ENCODE data around the gene WARS2.

Gene WARS2

GRCh38 chr1:119053917-119054316 lies 86.5 kb downstream of the WARS2 start:
- H3K4me3 ChIP-seq (ENCODE audit: low read length): no peak overlapping the region
- no peak overlapping the region for H3K9ac ChIP-seq (ENCODE audit: low read depth, low read length)
- H3K27me3 ChIP-seq (ENCODE audit: control insufficient read depth, insufficient read depth, low read length): no peaks in the 10 kb centered on the region
- no peak overlapping the region for H3K4me2 ChIP-seq (ENCODE audit: low read length)
- H3K9me3 ChIP-seq (replicated peaks; ENCODE audit: low read length): no peaks in the 10 kb centered on the region
- no peaks in the 10 kb centered on the region for H3K4me1 ChIP-seq (ENCODE audit: control insufficient read depth, insufficient read depth, low read length)
- no peaks in the 10 kb centered on the region for H3K36me3 ChIP-seq (ENCODE audit: insufficient read depth, low read length)

- Histone ChIP-seq H3K4me1 (ENCODE audit: control insufficient read depth, insufficient read depth, low read length) (peaks cover under 1% of the 10 kb centered on the region), H3K9me3 (replicated peaks; ENCODE audit: low read length) (no peaks in the 10 kb centered on the region), H3K36me3 (ENCODE audit: insufficient read depth, low read length) (no peaks in the 10 kb centered on the region), H3K4me2 (ENCODE audit: low read length) (no peak overlapping the region), H3K9ac (ENCODE audit: low read depth, low read length) (no peak overlapping the region), H3K4me3 (ENCODE audit: low read length) (no peak overlapping the region), H3K27me3 (ENCODE audit: control insufficient read depth, insufficient read depth, low read length) (no peaks in the 10 kb centered on the region)
Measured at GRCh38 chr1:119052267-119052666, 88.2 kb downstream of the WARS2 start.

GRCh38 chr1:119048624-119049404 lies 91.6 kb downstream of the WARS2 start:
- no peaks in the 10 kb centered on the region for H3K36me3 ChIP-seq (ENCODE audit: insufficient read depth, low read length)
- H3K9me3 ChIP-seq (replicated peaks; ENCODE audit: low read length): no peaks in the 10 kb centered on the region
- peaks cover 9% of the 10 kb centered on the region for H3K4me1 ChIP-seq (ENCODE audit: control insufficient read depth, insufficient read depth, low read length)
- H3K4me2 ChIP-seq (ENCODE audit: low read length): no peak overlapping the region
- no peak overlapping the region for H3K9ac ChIP-seq (ENCODE audit: low read depth, low read length)
- H3K27me3 ChIP-seq (ENCODE audit: control insufficient read depth, insufficient read depth, low read length): no peaks in the 10 kb centered on the region
- H3K4me3 ChIP-seq (ENCODE audit: low read length): no peak overlapping the region

- H3K4me1 ChIP-seq (ENCODE audit: control insufficient read depth, insufficient read depth, low read length): peaks cover 9% of the 10 kb centered on the region
- no peaks in the 10 kb centered on the region for H3K9me3 ChIP-seq (replicated peaks; ENCODE audit: low read length)
- H3K4me2 ChIP-seq (ENCODE audit: low read length): peak overlapping the region; percentile 62
- no peaks in the 10 kb centered on the region for H3K27me3 ChIP-seq (ENCODE audit: control insufficient read depth, insufficient read depth, low read length)
- H3K4me3 ChIP-seq (ENCODE audit: low read length): no peak overlapping the region
- peak overlapping the region; percentile 37 for H3K9ac ChIP-seq (ENCODE audit: low read depth, low read length)
- no peaks in the 10 kb centered on the region for H3K36me3 ChIP-seq (ENCODE audit: insufficient read depth, low read length)
Measured at GRCh38 chr1:119046785-119047438, 93.5 kb downstream of the WARS2 start.

GRCh38 chr1:119046429-119046784 lies 94.0 kb downstream of the WARS2 start:
- Histone ChIP-seq H3K9ac (ENCODE audit: low read depth, low read length) (peak overlapping the region; percentile 37), H3K9me3 (replicated peaks; ENCODE audit: low read length) (no peaks in the 10 kb centered on the region), H3K36me3 (ENCODE audit: insufficient read depth, low read length) (no peaks in the 10 kb centered on the region), H3K4me1 (ENCODE audit: control insufficient read depth, insufficient read depth, low read length) (peaks cover 9% of the 10 kb centered on the region), H3K27me3 (ENCODE audit: control insufficient read depth, insufficient read depth, low read length) (no peaks in the 10 kb centered on the region), H3K4me2 (ENCODE audit: low read length) (peak overlapping the region; percentile 62), H3K4me3 (ENCODE audit: low read length) (no peak overlapping the region)

GRCh38 chr1:119045096-119045746 lies 95.2 kb downstream of the WARS2 start:
- H3K9me3 ChIP-seq (replicated peaks; ENCODE audit: low read length): no peaks in the 10 kb centered on the region
- H3K4me3 ChIP-seq (ENCODE audit: low read length): no peak overlapping the region
- H3K9ac ChIP-seq (ENCODE audit: low read depth, low read length): no peak overlapping the region
- no peak overlapping the region for H3K4me2 ChIP-seq (ENCODE audit: low read length)
- H3K36me3 ChIP-seq (ENCODE audit: insufficient read depth, low read length): no peaks in the 10 kb centered on the region
- H3K4me1 ChIP-seq (ENCODE audit: control insufficient read depth, insufficient read depth, low read length): peaks cover 14% of the 10 kb centered on the region
- no peaks in the 10 kb centered on the region for H3K27me3 ChIP-seq (ENCODE audit: control insufficient read depth, insufficient read depth, low read length)

- Histone ChIP-seq H3K36me3 (ENCODE audit: insufficient read depth, low read length) (no peaks in the 10 kb centered on the region), H3K9me3 (replicated peaks; ENCODE audit: low read length) (no peaks in the 10 kb centered on the region), H3K9ac (ENCODE audit: low read depth, low read length) (no peak overlapping the region), H3K27me3 (ENCODE audit: control insufficient read depth, insufficient read depth, low read length) (no peaks in the 10 kb centered on the region), H3K4me3 (ENCODE audit: low read length) (no peak overlapping the region), H3K4me2 (ENCODE audit: low read length) (no peak overlapping the region), H3K4me1 (ENCODE audit: control insufficient read depth, insufficient read depth, low read length) (peaks cover 5% of the 10 kb centered on the region)
Measured at GRCh38 chr1:119040906-119041305, 99.5 kb downstream of the WARS2 start.

GRCh38 chr1:119040489-119040888 lies 100.0 kb downstream of the WARS2 start:
- Histone ChIP-seq H3K9ac (ENCODE audit: low read depth, low read length) (no peak overlapping the region), H3K36me3 (ENCODE audit: insufficient read depth, low read length) (no peaks in the 10 kb centered on the region), H3K4me2 (ENCODE audit: low read length) (no peak overlapping the region), H3K9me3 (replicated peaks; ENCODE audit: low read length) (no peaks in the 10 kb centered on the region), H3K4me1 (ENCODE audit: control insufficient read depth, insufficient read depth, low read length) (peaks cover 5% of the 10 kb centered on the region), H3K27me3 (ENCODE audit: control insufficient read depth, insufficient read depth, low read length) (no peaks in the 10 kb centered on the region), H3K4me3 (ENCODE audit: low read length) (no peak overlapping the region)

GRCh38 chr1:119038363-119038762 lies 102.1 kb downstream of the WARS2 start:
- H3K4me1 ChIP-seq (ENCODE audit: control insufficient read depth, insufficient read depth, low read length): peaks cover 5% of the 10 kb centered on the region
- no peaks in the 10 kb centered on the region for H3K27me3 ChIP-seq (ENCODE audit: control insufficient read depth, insufficient read depth, low read length)
- no peak overlapping the region for H3K4me3 ChIP-seq (ENCODE audit: low read length)
- no peak overlapping the region for H3K4me2 ChIP-seq (ENCODE audit: low read length)
- no peak overlapping the region for H3K9ac ChIP-seq (ENCODE audit: low read depth, low read length)
- no peaks in the 10 kb centered on the region for H3K9me3 ChIP-seq (replicated peaks; ENCODE audit: low read length)
- H3K36me3 ChIP-seq (ENCODE audit: insufficient read depth, low read length): no peaks in the 10 kb centered on the region

GRCh38 chr1:119034359-119034758 lies 106.1 kb downstream of the WARS2 start:
- Histone ChIP-seq H3K9me3 (replicated peaks; ENCODE audit: low read length) (no peaks in the 10 kb centered on the region), H3K9ac (ENCODE audit: low read depth, low read length) (no peak overlapping the region), H3K4me1 (ENCODE audit: control insufficient read depth, insufficient read depth, low read length) (no peaks in the 10 kb centered on the region), H3K4me3 (ENCODE audit: low read length) (no peak overlapping the region), H3K27me3 (ENCODE audit: control insufficient read depth, insufficient read depth, low read length) (no peaks in the 10 kb centered on the region), H3K4me2 (ENCODE audit: low read length) (no peak overlapping the region), H3K36me3 (ENCODE audit: insufficient read depth, low read length) (no peaks in the 10 kb centered on the region)

- no peaks in the 10 kb centered on the region for H3K36me3 ChIP-seq (ENCODE audit: insufficient read depth, low read length)
- H3K4me1 ChIP-seq (ENCODE audit: control insufficient read depth, insufficient read depth, low read length): peaks cover 2% of the 10 kb centered on the region
- H3K4me3 ChIP-seq (ENCODE audit: low read length): no peak overlapping the region
- H3K27me3 ChIP-seq (ENCODE audit: control insufficient read depth, insufficient read depth, low read length): no peaks in the 10 kb centered on the region
- no peaks in the 10 kb centered on the region for H3K9me3 ChIP-seq (replicated peaks; ENCODE audit: low read length)
- no peak overlapping the region for H3K9ac ChIP-seq (ENCODE audit: low read depth, low read length)
- H3K4me2 ChIP-seq (ENCODE audit: low read length): no peak overlapping the region
Measured at GRCh38 chr1:119032986-119033385, 107.5 kb downstream of the WARS2 start.

Measured in skeletal muscle satellite cell (primary cell).